Mucosa of rectum (tissue), 2 donors: Measurements from ENCODE around the gene CALML5.

Experiments
- H3K27ac ChIP-seq, 2 donors: one replicate each; pipeline ENCODE4 v1.7.0; 2013; ENCODE audit warnings: inconsistent platforms in 2 of 2, low read depth in 2 of 2, low read length in 2 of 2
- H3K27me3 ChIP-seq, 2 donors: one replicate each; pipeline ENCODE4 v1.7.0; 2013; ENCODE audit warnings: low read length in 2 of 2; ENCODE audit not compliant: control insufficient read depth in 2 of 2, insufficient read depth in 2 of 2
- H3K36me3 ChIP-seq, 2 donors: one replicate each; pipeline ENCODE4 v1.7.0; 2013; ENCODE audit warnings: low read length in 2 of 2; ENCODE audit not compliant: control insufficient read depth in 2 of 2, insufficient read depth in 2 of 2
- H3K4me1 ChIP-seq, 2 donors: one replicate each; pipeline ENCODE4 v1.7.0; 2013; ENCODE audit warnings: low read length in 2 of 2, mild to moderate bottlenecking in 1 of 2; ENCODE audit not compliant: control insufficient read depth in 2 of 2, insufficient read depth in 2 of 2
- H3K4me3 ChIP-seq, 2 donors: one replicate each; pipeline ENCODE4 v1.7.0; 2013; ENCODE audit warnings: low read length in 2 of 2
- H3K9ac ChIP-seq, 2 donors: one replicate each; pipeline ENCODE4 v1.7.0; 2013; ENCODE audit warnings: low read length in 2 of 2, low read depth in 1 of 2, mild to moderate bottlenecking in 1 of 2
- H3K9me3 ChIP-seq, 2 donors: one replicate each; pipeline ENCODE4 v1.7.0; 2013; ENCODE audit warnings: low read length in 2 of 2; ENCODE audit not compliant: control insufficient read depth in 2 of 2
- donor health status: healthy.
- donor health status: Normal muscosa, but diverticular disease.

Gene CALML5

GRCh38 chr10:5462841-5463293, 36.5 kb downstream of the CALML5 start:
- H3K27me3 ChIP-seq, result no peaks in the 10 kb centered on the region
- peaks cover 21 to 28% of the 10 kb centered on the region in 2 donors for H3K4me1 ChIP-seq
- H3K27ac ChIP-seq, result no peak overlapping the region
- no peak overlapping the region for H3K9ac ChIP-seq
- peaks cover 18 to 23% of the 10 kb centered on the region in 2 donors for H3K36me3 ChIP-seq
- H3K4me3 ChIP-seq, result no peak overlapping the region
- H3K9me3 ChIP-seq, result no peaks in the 10 kb centered on the region

- H3K27me3 ChIP-seq, result no peaks in the 10 kb centered on the region
- no peak overlapping the region for H3K9ac ChIP-seq
- no peak overlapping the region for H3K27ac ChIP-seq
- H3K9me3 ChIP-seq, result no peaks in the 10 kb centered on the region
- H3K36me3 ChIP-seq, result peaks cover 22 to 28% of the 10 kb centered on the region in 2 donors
- no peak overlapping the region for H3K4me3 ChIP-seq
- peaks cover 14 to 21% of the 10 kb centered on the region in 2 donors for H3K4me1 ChIP-seq
These were observed 37.2 kb downstream of the CALML5 start for GRCh38 chr10:5461914-5462840.

GRCh38 chr10:5461203-5461588, 38.2 kb downstream of the CALML5 start:
- Histone ChIP-seq H3K27ac (no peak overlapping the region), H3K27me3 (no peaks in the 10 kb centered on the region), H3K36me3 (peaks cover 29 to 36% of the 10 kb centered on the region in 2 donors), H3K4me1 (peaks cover 6 to 11% of the 10 kb centered on the region in 2 donors), H3K9ac (no peak overlapping the region), H3K9me3 (no peaks in the 10 kb centered on the region), H3K4me3 (no peak overlapping the region)

GRCh38 chr10:5460468-5461202, 38.7 kb downstream of the CALML5 start:
- H3K27me3 ChIP-seq, result no peaks in the 10 kb centered on the region
- no peak overlapping the region for H3K27ac ChIP-seq
- no peaks in the 10 kb centered on the region for H3K9me3 ChIP-seq
- H3K9ac ChIP-seq, result no peak overlapping the region
- H3K36me3 ChIP-seq, result peaks cover 34 to 41% of the 10 kb centered on the region in 2 donors
- H3K4me1 ChIP-seq, result peaks cover 4 to 5% of the 10 kb centered on the region in 2 donors
- no peak overlapping the region for H3K4me3 ChIP-seq

GRCh38 chr10:5458949-5459747, 40.2 kb downstream of the CALML5 start:
- Histone ChIP-seq H3K27ac (no peak overlapping the region), H3K4me3 (no peak overlapping the region), H3K27me3 (no peaks in the 10 kb centered on the region), H3K36me3 (peaks cover 49 to 54% of the 10 kb centered on the region in 2 donors), H3K4me1 (no peaks in the 10 kb centered on the region), H3K9ac (no peak overlapping the region), H3K9me3 (no peaks in the 10 kb centered on the region)

GRCh38 chr10:5458425-5458824, 40.9 kb downstream of the CALML5 start:
- no peak overlapping the region for H3K27ac ChIP-seq
- no peak overlapping the region for H3K9ac ChIP-seq
- H3K36me3 ChIP-seq, result peaks cover 56 to 61% of the 10 kb centered on the region in 2 donors
- no peaks in the 10 kb centered on the region for H3K4me1 ChIP-seq
- H3K4me3 ChIP-seq, result no peak overlapping the region
- H3K27me3 ChIP-seq, result no peaks in the 10 kb centered on the region
- no peaks in the 10 kb centered on the region for H3K9me3 ChIP-seq

GRCh38 chr10:5457741-5458140, 41.6 kb downstream of the CALML5 start:
- no peak overlapping the region for H3K9ac ChIP-seq
- H3K9me3 ChIP-seq, result no peaks in the 10 kb centered on the region
- no peaks in the 10 kb centered on the region for H3K27me3 ChIP-seq
- no peaks in the 10 kb centered on the region for H3K4me1 ChIP-seq
- H3K27ac ChIP-seq, result no peak overlapping the region
- no peak overlapping the region for H3K4me3 ChIP-seq
- peaks cover 61 to 68% of the 10 kb centered on the region in 2 donors for H3K36me3 ChIP-seq

- Histone ChIP-seq H3K9me3 (no peaks in the 10 kb centered on the region), H3K9ac (no peak overlapping the region), H3K27me3 (no peaks in the 10 kb centered on the region), H3K36me3 (peaks cover 67 to 74% of the 10 kb centered on the region in 2 donors), H3K4me1 (peaks cover 0 to 5% of the 10 kb centered on the region in 2 donors), H3K27ac (no peak overlapping the region), H3K4me3 (no peak overlapping the region)
These were observed 42.8 kb downstream of the CALML5 start for GRCh38 chr10:5456563-5456962.

GRCh38 chr10:5453749-5454489, 45.5 kb downstream of the CALML5 start:
- H3K27me3 ChIP-seq, result no peaks in the 10 kb centered on the region
- no peak overlapping the region for H3K4me3 ChIP-seq
- H3K9ac ChIP-seq, result no peak overlapping the region
- peaks cover 2 to 18% of the 10 kb centered on the region in 2 donors for H3K4me1 ChIP-seq
- no peak overlapping the region for H3K27ac ChIP-seq
- peaks cover 59% of the 10 kb centered on the region in 2 donors for H3K36me3 ChIP-seq
- H3K9me3 ChIP-seq, result no peaks in the 10 kb centered on the region
